ENCODE data around the gene NETO2.

DNA sequence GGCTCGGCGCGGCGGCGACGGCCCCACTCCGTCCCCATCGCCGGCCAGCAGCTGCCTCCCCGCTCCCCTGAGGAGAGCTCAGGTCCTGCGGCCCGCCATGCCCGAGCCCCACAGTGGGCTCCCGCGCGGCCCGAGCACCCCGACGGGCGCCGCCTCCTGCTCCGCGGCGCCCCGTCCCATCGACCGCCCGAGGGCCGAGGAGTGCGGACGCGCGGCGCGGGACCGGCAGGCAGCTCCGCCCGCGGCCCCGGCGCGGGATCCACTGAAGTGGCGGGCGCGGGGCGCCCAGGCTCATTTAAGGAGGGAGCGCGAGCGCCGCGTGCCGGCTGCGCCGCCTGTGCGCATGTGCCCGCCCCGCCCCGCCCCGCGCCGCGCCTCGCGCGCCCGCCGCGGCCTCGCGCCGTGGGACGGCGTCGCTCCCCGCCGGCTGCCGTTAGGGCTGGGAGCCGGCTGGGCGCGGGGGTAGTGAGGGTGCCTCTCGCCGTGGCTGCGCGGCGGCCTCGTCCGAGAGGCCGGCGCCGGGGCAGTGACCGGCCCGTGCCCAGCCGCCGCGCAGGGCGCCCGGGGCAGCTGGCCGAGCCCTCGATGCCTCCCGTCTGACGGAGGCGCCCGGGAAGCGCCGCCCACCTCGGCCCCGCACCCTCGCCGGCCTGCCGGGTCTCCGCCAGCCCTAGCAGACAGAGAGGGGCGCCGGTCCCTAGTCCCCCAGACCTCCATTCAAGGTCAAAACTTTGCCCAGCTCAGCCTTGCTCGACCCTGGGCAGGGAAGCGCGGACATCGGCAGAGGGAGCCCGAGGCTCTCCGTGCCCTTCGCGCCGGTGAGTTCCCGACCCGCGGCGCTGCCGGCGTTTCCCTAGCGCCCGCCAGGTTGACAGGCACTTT lies at the start of gene NETO2:
- TF ChIP-seq SIN3A (IDR thresholded peaks at IDR 0.05; ENCODE audit: borderline replicate concordance, insufficient read depth, low read length) (no peak), POLR2AphosphoS5 (IDR thresholded peaks at IDR 0.05; ENCODE audit: low read depth, low read length) (0 out of 2 replicates have a peak, but pooled peaks have one; percentile 33), REST (IDR thresholded peaks at IDR 0.05; ENCODE audit: insufficient read depth in 1 of 2, low read depth in 2 of 2, low read length in 2 of 2) (no peak), TAF1 (IDR thresholded peaks at IDR 0.05; ENCODE audit: borderline replicate concordance, insufficient read depth, low read length) (no peak)
